HG02981 (cell line): Measurements from ENCODE around the gene LINGO1.

Source experiments
- ATAC-seq: cut with Tn5 transposase; IDR thresholded peaks from one replicate; pipeline ENCODE4 v1.9.1; 2021; ENCODE audit warnings: mild to moderate bottlenecking, moderate library complexity; ENCODE audit not compliant: unreplicated experiment

LINGO1 gene

GRCh38 chr15:77657634-77658238, 25.0 kb upstream of the LINGO1 start:
- no peak for ATAC-seq

- no peak for ATAC-seq
Measured at GRCh38 chr15:77656294-77656693, 23.6 kb upstream of the LINGO1 start.

- no peak for ATAC-seq
Measured at GRCh38 chr15:77654975-77655374, 22.3 kb upstream of the LINGO1 start.

- no peak for ATAC-seq
Measured at GRCh38 chr15:77653832-77654480, 21.2 kb upstream of the LINGO1 start.

GRCh38 chr15:77650265-77650664, 17.6 kb upstream of the LINGO1 start:
- ATAC-seq: no peak

GRCh38 chr15:77649610-77650009, 16.9 kb upstream of the LINGO1 start:
- no peak for ATAC-seq

GRCh38 chr15:77649017-77649416, 16.3 kb upstream of the LINGO1 start:
- no peak for ATAC-seq

- no peak for ATAC-seq
Measured at GRCh38 chr15:77647961-77648360, 15.2 kb upstream of the LINGO1 start.

GRCh38 chr15:77646104-77646694, 13.5 kb upstream of the LINGO1 start:
- ATAC-seq: no peak

GRCh38 chr15:77645602-77646001, 12.9 kb upstream of the LINGO1 start:
- ATAC-seq: no peak

- ATAC-seq: no peak
Measured at GRCh38 chr15:77644543-77645247, 12.0 kb upstream of the LINGO1 start.

GRCh38 chr15:77643764-77644163, 11.1 kb upstream of the LINGO1 start:
- no peak for ATAC-seq

- ATAC-seq: no peak
Measured at GRCh38 chr15:77642793-77643430, 10.2 kb upstream of the LINGO1 start.

- ATAC-seq: no peak
Measured at GRCh38 chr15:77641999-77642398, 9.3 kb upstream of the LINGO1 start.

GRCh38 chr15:77640615-77641014, 7.9 kb upstream of the LINGO1 start:
- ATAC-seq: no peak

- ATAC-seq: no peak
Measured at GRCh38 chr15:77639431-77639830, 6.7 kb upstream of the LINGO1 start.

GRCh38 chr15:77637851-77638692, 5.4 kb upstream of the LINGO1 start:
- ATAC-seq: no peak

GRCh38 chr15:77636209-77636608, 3.5 kb upstream of the LINGO1 start:
- no peak for ATAC-seq

- no peak for ATAC-seq
Measured at GRCh38 chr15:77634266-77634962, 1.7 kb upstream of the LINGO1 start.

- no peak for ATAC-seq
Measured at GRCh38 chr15:77633913-77634265, 1.2 kb upstream of the LINGO1 start.
